Stimulated activated CD4-positive, alpha-beta T cell treated with anti-CD3 and anti-CD28 coated beads, Interleukin-2, amount 100 ng/mL, for 4 hours (primary cell): ENCODE measurements around the gene FARP1.

Source experiments
- DNase-seq: peaks from one replicate; pipeline ENCODE4 v3.0.0-alpha.2; 2020; ENCODE audit warnings: low read depth

Gene FARP1

DNA sequence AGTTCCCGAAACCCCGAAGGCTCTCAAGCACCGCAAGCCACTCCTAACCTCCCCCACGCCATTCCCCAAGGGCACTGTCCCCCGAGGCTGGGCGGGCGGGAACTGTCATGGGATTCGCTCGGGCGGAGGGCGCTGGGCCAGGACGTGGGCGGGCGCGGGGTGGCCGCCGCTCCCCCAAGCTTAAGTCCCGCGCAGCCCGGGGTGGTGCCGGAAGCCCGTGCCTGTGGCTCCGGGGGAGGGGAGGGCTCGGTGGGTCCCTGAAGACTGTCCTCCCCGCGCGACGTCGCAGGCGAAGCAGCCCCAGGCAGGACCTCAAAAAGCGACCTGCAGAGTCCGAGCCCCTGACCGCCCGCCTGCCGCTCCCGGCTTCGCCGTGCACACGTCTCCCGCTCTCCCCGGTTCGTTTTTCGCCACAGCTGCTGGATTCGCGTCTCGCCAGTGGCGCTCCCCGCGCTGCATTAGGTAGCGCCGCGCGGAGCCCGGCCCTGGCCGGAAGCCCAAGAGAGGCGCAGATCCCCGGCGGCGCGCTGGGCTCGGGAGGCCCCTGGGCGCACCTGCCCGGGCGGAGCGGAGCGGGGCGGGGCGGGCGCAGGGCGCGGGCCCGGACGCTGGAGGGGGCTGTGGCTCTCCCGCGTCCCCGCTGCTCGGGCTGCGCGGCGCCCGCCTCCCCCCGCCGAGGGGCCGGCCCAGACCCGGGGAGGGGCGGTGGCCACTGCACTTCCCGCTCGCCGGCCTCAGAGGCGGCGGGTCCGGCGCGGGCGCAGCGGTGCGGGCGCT, at the start of gene FARP1:
FARP1 (plus strand) TSS at position 715 of the 777 bp plus-strand sequence. CDS start 70,149 bp downstream, outside the sequence.
- peak; percentile 2 for DNase-seq

DNA sequence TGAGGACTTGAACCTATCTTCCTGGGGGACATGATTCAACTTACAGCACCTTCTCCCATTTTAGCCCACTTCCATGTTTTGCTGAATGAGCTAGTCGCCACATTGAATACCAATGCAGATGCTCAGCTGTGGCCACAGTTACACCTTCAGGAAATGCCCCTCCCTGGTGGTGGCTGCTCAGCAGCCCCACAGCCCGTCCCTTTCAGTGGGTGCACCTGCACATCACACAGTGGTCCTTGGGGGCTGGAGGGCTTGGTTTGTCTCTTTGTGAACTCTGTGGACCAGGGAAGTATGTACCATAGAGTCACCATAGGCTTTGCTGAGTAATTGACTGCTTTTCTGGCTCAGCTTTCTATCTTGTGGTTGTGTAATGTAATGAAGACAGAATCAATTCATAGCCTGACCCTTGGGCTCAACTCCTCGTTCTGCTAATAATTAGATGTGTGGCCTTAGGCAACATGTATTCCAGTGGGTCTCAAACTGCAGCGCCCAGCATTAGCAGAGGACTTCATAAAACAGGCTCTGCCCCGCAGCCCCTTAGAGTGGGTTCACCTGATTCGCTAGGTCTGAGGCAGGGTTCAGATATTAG, 48.1 kb upstream of the FARP1 start:
- DNase-seq: no peak

GRCh38 chr13:98096059-98096458, 46.8 kb upstream of the FARP1 start:
- no peak for DNase-seq

DNA sequence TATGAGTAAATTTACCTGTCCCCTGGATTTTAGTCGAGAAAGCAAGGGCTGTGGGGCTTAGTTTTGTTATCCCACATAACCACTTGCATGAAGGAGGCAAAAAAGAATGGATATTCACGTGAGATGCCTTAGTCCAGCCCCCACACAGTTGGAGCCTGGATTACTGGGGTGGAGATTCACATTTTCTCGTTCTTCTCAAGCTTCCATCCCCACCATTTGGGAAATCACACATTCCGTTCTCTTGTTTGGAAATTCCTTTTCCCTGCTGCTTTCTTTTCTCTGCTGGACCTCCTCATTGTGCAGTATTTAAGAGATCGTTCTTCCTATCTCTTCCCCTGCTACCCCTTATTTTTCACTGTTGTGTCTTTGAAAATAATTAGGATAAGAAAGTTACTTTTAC, 45.1 kb upstream of the FARP1 start:
- no peak for DNase-seq

GRCh38 chr13:98098516-98098915, 44.4 kb upstream of the FARP1 start:
- DNase-seq: no peak

DNA sequence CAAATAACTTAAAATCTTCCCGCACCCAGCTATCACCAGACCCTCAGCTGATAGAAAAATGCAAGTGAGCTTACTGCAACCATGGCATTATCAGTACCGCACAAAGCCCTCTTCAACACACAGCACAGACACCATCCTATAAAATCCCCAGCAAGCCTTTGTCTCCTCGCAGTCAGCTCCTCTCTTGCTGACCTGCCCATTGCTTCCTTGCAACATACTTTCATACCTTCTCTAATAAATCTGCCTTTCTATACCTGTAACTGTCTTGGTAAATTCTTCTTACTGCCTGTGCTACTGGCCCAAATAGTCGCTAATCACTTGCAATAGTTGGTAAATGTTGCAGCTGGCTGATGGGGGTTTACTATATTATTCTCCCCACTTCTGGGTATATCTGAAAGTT, 43.3 kb upstream of the FARP1 start:
- DNase-seq: no peak

- no peak for DNase-seq
Measured at GRCh38 chr13:98100481-98100880, 42.4 kb upstream of the FARP1 start.

DNA sequence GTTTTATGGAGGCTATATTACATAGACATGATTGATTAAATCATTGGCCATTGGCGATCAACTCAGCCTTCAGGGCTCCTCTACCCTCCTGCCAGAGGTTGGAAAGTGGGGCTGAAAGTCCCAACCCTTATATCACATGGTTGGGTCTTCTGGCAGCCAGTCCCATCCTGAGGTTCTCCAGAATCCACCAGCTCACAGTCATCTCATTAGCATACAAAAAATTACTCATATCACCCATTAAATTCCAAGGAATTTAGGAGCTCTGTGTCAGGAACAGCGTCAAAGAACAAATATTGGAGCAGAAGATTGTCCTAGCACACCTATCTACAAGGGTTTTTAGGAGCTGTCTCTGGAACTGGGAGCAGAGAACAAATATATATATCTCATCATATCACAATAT, 39.4 kb upstream of the FARP1 start:
- no peak for DNase-seq

DNA sequence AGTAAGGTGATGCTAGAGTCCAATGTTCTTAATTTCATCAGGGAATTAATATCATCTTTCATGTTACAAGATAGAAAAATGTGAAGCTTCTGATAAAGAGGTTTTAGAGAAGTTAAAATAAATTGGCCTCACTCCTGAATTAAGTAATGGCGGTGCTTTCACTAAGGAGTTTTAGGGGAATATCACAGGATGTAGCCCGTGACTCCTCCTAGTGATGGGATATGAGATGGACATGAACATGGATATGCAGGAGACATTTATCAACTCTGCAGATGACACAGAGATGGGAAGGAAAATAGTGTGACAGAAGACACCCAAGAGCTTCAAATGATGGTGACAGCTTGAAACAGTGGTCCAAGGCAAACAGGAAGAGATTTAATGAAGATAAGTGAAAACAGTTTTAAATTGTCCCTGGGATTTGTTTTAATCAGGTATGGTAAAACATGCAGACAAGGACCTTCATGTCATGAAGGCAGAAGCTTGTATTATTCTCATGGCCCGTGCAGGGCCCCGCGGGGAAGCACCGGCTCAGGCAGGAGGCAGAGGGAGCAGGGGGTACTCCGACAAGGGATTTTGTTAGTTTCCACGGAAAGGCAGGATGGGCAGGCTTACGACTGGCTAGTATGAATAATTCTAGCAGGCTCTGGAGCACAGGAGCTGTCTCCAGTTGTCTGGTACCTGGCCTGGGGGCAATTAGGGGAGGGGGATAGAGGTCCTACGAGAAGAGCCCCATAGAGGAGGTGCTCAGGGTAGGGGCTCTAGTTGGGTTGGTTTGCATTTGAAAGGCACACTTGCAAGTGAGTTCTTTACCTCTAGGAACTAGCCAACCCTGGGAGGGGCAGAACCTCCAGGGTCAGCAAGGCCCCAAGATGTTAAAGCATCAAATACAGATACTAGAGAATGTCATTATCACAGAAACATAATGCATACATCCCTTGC, 38.7 kb upstream of the FARP1 start:
- no peak for DNase-seq

- DNase-seq: no peak
Measured at GRCh38 chr13:98105929-98106336, 37.0 kb upstream of the FARP1 start.

GRCh38 chr13:98108341-98108740, 34.6 kb upstream of the FARP1 start:
- no peak for DNase-seq

- DNase-seq: no peak
Measured at GRCh38 chr13:98109226-98109853, 33.6 kb upstream of the FARP1 start.

DNA sequence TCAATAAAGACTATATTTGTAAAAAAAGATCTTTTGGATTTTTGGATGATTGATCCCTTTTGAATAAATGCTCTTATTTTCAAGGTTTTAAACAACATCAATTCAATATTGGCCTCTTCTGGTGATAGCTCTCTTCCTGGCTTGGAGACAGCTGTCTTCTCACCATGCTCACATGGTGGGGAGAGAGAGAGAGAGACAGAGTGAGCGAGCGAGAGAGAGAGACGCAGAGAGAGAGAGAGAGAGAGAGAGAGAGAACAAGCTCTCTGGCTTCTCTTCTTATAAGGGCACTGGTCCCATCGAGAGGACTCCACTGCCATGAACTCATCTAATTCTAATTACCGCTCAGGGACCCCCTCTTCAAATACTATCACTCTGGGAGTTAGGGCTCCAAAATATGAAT, 32.1 kb upstream of the FARP1 start:
- no peak for DNase-seq

GRCh38 chr13:98111168-98112098, 31.5 kb upstream of the FARP1 start:
- no peak for DNase-seq

DNA sequence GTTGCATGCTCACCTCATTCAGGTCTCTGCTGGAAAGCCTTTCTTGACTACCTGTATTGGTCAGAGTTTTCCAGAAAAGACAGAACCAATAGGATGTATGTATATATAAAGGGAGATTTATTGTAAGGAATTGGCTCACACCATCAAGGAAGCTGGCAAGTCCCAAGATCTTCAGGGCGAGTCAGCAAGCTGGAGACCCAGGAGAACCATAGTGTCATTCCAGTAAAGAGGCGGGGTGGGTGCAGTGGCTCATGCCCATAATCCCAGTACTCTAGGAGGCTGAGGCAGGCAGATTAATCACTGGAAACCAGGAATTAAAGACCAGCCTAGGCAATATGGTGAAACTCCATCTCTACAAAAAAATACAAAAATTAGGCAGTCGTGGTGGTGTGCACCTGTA, 30.4 kb upstream of the FARP1 start:
- no peak for DNase-seq

DNA sequence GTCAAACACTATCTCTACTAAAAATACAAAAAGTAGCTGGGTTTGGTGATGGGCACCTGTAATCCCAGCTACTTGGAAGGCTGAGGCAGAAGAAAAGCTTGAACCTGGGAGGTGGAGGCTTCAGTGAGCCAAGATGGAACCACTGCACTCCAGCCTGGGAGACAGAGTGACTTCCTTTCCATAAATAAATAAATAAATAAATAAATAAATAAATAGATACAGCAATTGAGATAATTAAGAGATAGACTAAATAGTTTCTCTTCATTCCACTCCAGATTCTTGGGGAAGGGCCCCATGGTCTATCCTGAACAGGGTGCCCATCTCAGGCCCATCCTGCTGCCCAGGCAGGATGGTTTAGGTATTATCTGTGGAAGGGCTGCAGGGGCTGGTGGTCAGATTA, 24.0 kb upstream of the FARP1 start:
- DNase-seq: no peak

GRCh38 chr13:98123176-98123575, 19.7 kb upstream of the FARP1 start:
- no peak for DNase-seq

DNA sequence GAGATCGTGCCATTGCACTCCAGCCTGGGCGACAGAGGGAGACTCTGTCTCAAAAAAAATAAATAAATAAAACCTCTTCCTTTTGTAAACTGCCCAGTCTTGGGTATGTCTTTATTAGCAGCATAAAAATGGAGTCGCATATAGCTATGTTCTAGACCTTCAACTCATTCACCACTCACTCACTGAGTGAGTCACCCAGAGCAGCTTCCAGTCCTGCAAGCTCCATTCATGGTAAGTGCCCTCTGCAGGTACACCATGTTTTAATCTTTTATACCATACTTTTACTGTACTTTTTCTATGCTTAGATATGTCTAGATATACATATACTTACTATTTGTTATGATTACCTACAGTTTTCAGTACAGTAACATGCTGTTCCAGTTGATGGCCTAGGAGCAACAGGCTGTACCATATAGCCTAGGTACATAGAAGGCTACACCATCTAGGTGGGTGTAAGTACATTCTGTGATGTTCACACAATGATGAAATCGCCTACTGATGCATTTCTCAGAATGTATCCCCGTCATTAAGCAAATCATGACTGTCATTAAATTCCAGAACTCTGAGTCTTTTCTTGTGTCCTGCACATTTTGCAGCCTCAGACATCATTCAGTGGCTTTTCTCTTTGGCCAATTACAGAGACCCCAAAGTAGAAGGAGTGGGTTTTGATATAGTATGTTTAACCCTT, 13.7 kb upstream of the FARP1 start:
- no peak for DNase-seq

- DNase-seq: no peak
Measured at GRCh38 chr13:98133946-98134345, 8.9 kb upstream of the FARP1 start.

DNA sequence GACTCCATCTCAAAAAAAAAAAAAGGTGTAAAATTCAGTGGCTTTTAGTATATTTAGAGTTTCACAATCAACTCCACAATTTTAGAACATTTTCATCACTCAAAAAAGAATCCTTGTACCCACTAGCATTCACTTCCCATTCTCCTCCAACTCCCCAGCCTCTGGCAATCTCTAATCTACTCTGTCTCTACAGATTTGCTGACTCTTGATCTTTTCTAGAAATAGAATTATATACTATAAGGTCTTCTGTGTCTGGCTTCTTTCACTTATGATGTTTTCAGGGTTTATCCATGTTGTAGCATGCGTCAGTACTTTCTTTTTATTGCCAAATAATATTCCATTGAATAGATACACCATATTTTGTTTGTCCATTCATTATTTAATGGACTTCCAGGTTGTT, 8.0 kb upstream of the FARP1 start:
- no peak for DNase-seq

DNA sequence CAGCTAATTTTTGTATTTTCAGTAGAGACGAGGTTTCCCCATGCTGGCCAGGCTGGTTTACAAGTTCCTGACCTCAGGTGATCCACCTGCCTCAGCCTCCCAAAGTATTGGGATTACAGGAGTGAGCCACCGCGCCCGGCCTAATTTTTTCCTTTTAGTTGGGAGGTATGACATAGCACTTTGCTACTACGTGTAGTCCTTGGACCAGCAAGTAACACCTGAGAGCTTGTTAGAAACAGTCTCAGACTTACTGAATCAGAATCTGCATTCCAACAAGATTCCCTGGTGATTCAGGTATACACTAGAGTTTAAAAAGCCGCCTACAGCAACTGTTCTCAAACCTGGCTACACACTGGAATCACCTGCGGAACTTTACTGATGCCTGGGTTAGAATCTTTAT, 1.8 kb upstream of the FARP1 start:
- no peak for DNase-seq
